Right lobe of liver (tissue), 6 donors: ENCODE measurements around the gene TPPP2. TPM values are rescaled to one million over a fixed set of nuclear protein-coding genes. Genes with fewer than 3 reads are reported as not detected.

ENCODE experiments used
- ATAC-seq, 4 donors: fragments of 200-7000 bp; cut with Tn5 transposase; one replicate each; pipeline ENCODE4 v1.9.1; 2020; ENCODE audit warnings: mild to moderate bottlenecking in 4 of 4, moderate library complexity in 4 of 4
- DNase-seq, 3 donors: peaks; one replicate each; pipeline ENCODE4 v3.0.0-alpha.2; 2020
- H3K27ac ChIP-seq, 3 donors: fragments of 200-600 bp; one replicate each; pipeline ENCODE4 v1.8.0; 2022
- H3K27me3 ChIP-seq, 2 donors: fragments of 200-600 bp; one replicate each; pipeline ENCODE4 v1.8.0; 2022
- H3K36me3 ChIP-seq, 4 donors: fragments of 200-600 bp; sonication (generic) in 1 of 4; one replicate each; pipeline versions ENCODE4 v1.5.1 to v1.8.0; 2017 to 2022; ENCODE audit warnings: control low read depth in 1 of 4
- H3K4me1 ChIP-seq, 4 donors: fragments of 200-600 bp; sonication (generic) in 1 of 4; one replicate each; pipeline versions ENCODE4 v1.5.1 to v1.8.0; 2017 to 2022; ENCODE audit warnings: control low read depth in 1 of 4
- H3K4me3 ChIP-seq, 3 donors: fragments of 200-600 bp; one replicate each; pipeline ENCODE4 v1.8.0; 2022
- H3K9me3 ChIP-seq, 4 donors: fragments of 200-600 bp; sonication (generic) in 1 of 4; one replicate each; pipeline versions ENCODE4 v1.5.1 to v1.8.0; 2017 to 2022; ENCODE audit warnings: control low read depth in 1 of 4
- POLR2A ChIP-seq: fragments of 450-650 bp; IDR thresholded peaks from one replicate; pipeline ENCODE4 v1.6.1; 2017; ENCODE audit warnings: antibody characterized with exemption, mild to moderate bottlenecking
- WGBS: methylation state at CpG from one replicate; pipeline ENCODE4 v1.1.6; 2018; ENCODE audit warnings: low coverage, low lambda C conversion rate; ENCODE audit not compliant: insufficient coverage; ENCODE audit errors: missing lambda C conversion rate; 5-methylcytosine and 5-hydroxymethylcytosine counted together
- intact Hi-C, 2 donors: fragments of 100-400 bp; cut with DNase I; formaldehyde crosslinking; loops; one replicate each; pipeline versions ENCODE4 v1.11.2 to v1.14.1; 2022
- total RNA-seq, 6 experiments: library from RNA; depleted of rRNA in 2 of 6; stranded (reverse); fragments of >200 nt in 2 of 6; fragmentation: NEBNext Ultra II Directional in 3 of 6; extraction: Animal tissue kit (Norgen Biotek cat#: 25700) in 3 of 6; gene quantifications; one replicate each; pipeline versions ENCODE4 v1.1.0 to v1.2.4, GENCODE V29; 2016 to 2023
- TF ChIP-seq, protein P1 (sequence below), 4 donors: fragments of 200-600 bp in 3 of 4; fragments of 450-650 bp in 1 of 4; IDR thresholded peaks; one replicate each; pipeline versions ENCODE4 v1.5.1 to v1.8.0; 2016 to 2022; ENCODE audit warnings: antibody characterized with exemption in 4 of 4, mild to moderate bottlenecking in 2 of 4
- donor health status: DM: no; HTN: yes; CAD: no.
- donor health status: DM: no; HTN: no; CAD: no.
- donor health status: DM: no; HTN: no; CAD: no.
- donor health status: DM: no; HTN: yes; CAD: no.
- donor health status: DM: no; HTN: yes; CAD: no.

TPPP2 gene
- total RNA-seq, 6 experiments from 2014 or later: 0.24 to 3.4 (median 1.6) TPM

DNA sequence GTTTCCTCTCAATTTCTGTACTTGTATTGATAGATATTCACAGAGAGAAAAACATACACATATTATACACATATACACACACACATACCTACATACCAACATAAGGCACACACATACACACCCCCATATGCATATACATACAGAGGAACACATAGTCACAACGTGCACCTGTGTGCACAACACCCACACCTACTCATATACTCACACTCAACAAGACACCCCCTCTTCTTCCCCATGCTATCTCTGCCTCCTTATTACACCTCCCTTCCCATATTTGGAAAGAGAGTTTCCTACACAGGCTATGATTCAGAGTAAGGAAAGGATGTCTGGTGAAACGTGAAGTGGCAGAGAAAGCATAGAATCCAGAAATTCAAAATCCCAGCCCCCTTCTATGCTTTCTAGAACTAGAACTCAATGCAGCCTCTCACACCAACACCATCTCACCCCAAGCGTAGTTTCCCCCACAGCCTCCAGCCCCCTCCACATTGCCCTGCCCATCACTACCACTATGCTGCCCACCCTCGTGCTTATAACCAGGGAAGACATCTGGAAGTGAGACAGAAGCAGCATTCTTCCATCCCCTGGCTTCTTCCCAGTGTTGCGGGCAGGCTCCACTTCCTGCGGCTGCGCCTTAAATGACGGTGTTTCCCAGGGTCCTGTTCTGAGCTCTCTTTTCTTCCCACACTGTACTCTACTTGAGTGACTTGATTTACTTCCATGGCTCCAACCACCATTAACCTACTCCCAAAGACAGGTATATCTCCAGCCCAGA lies 30.0 kb downstream of the TPPP2 start:
- TF ChIP-seq, protein P1, sequence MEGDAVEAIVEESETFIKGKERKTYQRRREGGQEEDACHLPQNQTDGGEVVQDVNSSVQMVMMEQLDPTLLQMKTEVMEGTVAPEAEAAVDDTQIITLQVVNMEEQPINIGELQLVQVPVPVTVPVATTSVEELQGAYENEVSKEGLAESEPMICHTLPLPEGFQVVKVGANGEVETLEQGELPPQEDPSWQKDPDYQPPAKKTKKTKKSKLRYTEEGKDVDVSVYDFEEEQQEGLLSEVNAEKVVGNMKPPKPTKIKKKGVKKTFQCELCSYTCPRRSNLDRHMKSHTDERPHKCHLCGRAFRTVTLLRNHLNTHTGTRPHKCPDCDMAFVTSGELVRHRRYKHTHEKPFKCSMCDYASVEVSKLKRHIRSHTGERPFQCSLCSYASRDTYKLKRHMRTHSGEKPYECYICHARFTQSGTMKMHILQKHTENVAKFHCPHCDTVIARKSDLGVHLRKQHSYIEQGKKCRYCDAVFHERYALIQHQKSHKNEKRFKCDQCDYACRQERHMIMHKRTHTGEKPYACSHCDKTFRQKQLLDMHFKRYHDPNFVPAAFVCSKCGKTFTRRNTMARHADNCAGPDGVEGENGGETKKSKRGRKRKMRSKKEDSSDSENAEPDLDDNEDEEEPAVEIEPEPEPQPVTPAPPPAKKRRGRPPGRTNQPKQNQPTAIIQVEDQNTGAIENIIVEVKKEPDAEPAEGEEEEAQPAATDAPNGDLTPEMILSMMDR (IDR thresholded peaks at IDR 0.05): no peak
- Histone ChIP-seq H3K27ac (peak overlapping the region in 2 of 3 donors; percentile 54 to 73), H3K9me3 (no peaks in the 10 kb centered on the region), H3K27me3 (no peaks in the 10 kb centered on the region), H3K4me3 (peak overlapping the region in 2 of 3 donors; percentile 27 to 45), H3K4me1 (peaks cover 0 to 55% (median 14%) of the 10 kb centered on the region in 4 donors), H3K36me3 (no peaks in the 10 kb centered on the region)
- DNase-seq (no peak), ATAC-seq (no peak)
- intact Hi-C loops: loop anchor here in 1 of 2 donors (5.0 kb wide), 1 partner anchor 42 kb away; the partner anchor contains the start of gene TMEM253
- 65% methylated on average over 6 of the region's 8 CpGs for WGBS

DNA sequence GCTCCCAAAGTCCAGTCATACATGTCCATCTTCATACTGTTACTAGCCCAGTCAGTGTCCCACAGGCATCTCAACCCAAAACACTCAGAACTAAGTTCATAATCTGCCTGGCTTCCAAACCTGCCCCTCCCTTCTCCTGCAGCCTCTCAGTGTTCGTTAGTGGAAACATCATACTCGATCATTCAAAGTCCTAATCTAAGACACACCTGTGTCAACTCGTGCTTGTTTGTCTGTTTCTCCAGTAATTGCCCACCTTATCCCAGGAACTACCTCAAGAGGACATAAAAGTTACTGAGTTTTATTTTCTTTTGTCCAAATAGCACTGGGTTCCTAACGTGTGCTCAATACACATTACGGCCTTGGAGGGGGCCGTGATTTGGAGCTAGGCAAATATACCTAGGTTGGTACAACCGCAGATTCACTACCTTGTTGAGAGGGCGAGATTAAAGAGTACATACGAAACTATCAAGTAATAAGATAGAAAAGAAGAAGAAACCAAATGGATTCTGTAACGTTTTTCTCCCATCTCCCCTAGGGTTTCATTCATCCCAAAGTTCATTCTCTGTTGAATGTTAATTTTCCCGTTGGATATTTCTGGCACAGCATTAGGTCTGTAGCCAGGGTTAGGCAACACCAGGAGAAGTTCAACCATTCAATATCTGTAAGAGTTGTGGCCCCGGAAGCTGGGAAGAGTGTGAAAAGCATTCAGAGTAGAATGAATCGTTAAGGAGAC lies 30.8 kb downstream of the TPPP2 start:
- WGBS: 32% methylated on average over 13 of the region's 13 CpGs
- intact Hi-C loops: no loop called here

DNA sequence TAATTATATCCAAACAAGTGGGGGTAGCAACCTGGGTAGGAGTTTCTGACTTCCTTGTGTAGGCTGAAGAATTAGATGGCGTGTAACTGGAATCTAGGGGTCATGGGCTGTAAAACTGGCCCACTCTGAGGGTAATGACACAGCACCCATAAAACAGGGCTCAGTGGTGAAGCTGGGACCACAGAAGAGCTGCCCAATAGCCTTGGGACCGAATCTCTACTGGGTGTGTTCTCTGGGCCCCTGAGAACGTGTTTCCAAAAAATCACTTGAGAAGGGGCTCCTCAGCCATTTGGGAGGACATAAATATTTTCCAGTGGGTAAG lies 31.3 kb downstream of the TPPP2 start:
- Histone ChIP-seq H3K27me3 (no peaks in the 10 kb centered on the region), H3K4me1 (peaks cover 0 to 45% (median 9%) of the 10 kb centered on the region in 4 donors), H3K9me3 (no peaks in the 10 kb centered on the region), H3K4me3 (peak overlapping the region; percentile 12 to 45 (median 27)), H3K36me3 (no peaks in the 10 kb centered on the region), H3K27ac (peak overlapping the region; percentile 37 to 73 (median 54))
- DNase-seq (no peak), ATAC-seq (peak in 3 of 4 donors; percentile 2 to 27 (median 6))
- WGBS: 42% methylated on average over 3 of the region's 3 CpGs
- TF ChIP-seq, protein P1 (IDR thresholded peaks at IDR 0.05): no peak
- TF ChIP-seq POLR2A: peak; percentile 40
- intact Hi-C loops: no loop called here

More for the DNA sequence above, 30.8 kb downstream of the TPPP2 start:
- Histone ChIP-seq H3K4me1 (peaks cover 0 to 50% (median 12%) of the 10 kb centered on the region in 4 donors), H3K9me3 (no peaks in the 10 kb centered on the region), H3K36me3 (no peaks in the 10 kb centered on the region), H3K4me3 (peak overlapping the region; percentile 12 to 45 (median 27)), H3K27me3 (no peaks in the 10 kb centered on the region), H3K27ac (peak overlapping the region; percentile 37 to 73 (median 54))
- TF ChIP-seq, protein P1 (IDR thresholded peaks at IDR 0.05): no peak
- TF ChIP-seq POLR2A: no peak
- DNase-seq (no peak), ATAC-seq (peak; percentile 47 to 69 (median 60))

DNA sequence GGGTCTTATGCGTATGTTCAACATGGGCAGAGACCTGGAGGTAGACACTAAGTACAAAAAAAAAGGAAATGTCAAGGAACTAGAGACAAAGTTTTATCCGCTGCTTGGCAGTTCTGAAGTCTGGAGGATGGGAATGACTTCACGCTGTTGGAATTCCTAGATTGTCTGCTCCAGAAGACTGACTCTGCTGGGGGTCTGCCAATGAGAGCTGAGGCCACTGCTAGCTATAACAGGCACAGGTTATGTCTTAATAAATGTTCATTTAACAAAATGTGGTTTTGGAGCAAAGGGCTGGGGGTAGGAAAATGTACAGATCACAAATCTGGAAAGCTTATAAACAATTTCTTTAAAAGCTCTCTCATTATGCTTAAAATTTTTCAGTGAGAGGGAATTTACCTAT lies 33.5 kb downstream of the TPPP2 start:
- Histone ChIP-seq H3K27me3 (no peaks in the 10 kb centered on the region), H3K9me3 (no peaks in the 10 kb centered on the region), H3K4me3 (no peak overlapping the region), H3K36me3 (no peaks in the 10 kb centered on the region), H3K27ac (no peak overlapping the region), H3K4me1 (peaks cover 0 to 41% (median 7%) of the 10 kb centered on the region in 4 donors)
- WGBS: 32% methylated on average over 3 of the region's 3 CpGs
- peak in 1 of 3 donors; percentile 29 for DNase-seq
- intact Hi-C loops: no loop called here
- ATAC-seq: peak in 1 of 4 donors; percentile 33
- TF ChIP-seq, protein P1 (IDR thresholded peaks at IDR 0.05): no peak
- TF ChIP-seq POLR2A: no peak
